HG02943 (cell line): Measurements from ENCODE around the gene STK25.

Source experiments
- ATAC-seq: cut with Tn5 transposase; IDR thresholded peaks from one replicate; pipeline ENCODE4 v1.9.1; 2021; ENCODE audit warnings: mild to moderate bottlenecking, low read depth, moderate library complexity; ENCODE audit not compliant: unreplicated experiment

Gene STK25

DNA sequence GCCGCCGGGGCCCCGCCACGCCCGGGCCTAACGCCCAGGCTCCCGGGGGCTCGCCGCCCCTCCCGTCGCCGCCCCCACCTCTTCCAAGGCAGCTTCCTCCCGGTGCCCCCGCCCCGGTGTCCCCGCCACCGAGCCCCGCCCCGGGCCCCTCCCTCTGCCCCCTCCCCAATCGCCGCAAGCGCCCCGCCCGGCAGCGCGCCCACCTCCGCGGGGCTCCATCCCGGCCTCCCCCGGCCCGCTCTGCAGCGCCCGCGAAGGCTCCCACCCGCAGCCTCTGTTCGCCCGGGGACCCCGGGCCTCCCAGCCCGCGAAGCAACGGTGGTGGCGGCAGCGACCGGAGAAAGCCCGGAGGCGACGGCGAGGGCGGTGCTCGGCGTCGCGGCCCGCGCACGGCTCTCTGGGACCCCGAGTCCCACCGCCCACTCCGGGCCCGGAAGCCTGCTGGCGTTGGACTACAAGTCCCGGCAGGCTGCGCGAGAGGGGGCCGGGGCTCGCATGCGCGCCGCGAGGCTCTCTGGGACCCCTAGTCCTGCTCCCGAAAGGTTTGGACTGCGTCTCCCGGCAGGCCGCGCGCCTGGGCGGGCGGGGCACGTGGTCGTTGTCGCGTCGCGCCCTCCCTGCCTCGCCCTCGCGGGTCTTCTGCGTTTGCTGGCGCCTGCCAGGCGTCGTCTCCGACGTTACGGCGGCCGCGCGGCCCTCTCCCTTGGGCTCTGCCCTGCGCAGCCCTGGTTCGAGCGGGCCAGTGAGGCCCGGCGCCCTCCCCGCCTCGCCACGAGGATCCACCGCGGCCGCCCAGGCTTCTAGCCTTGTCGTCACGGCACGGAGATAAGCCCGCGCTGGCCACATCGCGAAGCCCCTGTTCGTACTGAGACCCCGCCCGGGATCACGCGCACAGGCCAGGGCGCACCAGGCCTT lies at the start of gene STK25:
STK25 (minus strand) TSS at position 345 of the 915 bp plus-strand sequence. CDS start 549 bp downstream, outside the sequence.
- peak; percentile 76 for ATAC-seq

DNA sequence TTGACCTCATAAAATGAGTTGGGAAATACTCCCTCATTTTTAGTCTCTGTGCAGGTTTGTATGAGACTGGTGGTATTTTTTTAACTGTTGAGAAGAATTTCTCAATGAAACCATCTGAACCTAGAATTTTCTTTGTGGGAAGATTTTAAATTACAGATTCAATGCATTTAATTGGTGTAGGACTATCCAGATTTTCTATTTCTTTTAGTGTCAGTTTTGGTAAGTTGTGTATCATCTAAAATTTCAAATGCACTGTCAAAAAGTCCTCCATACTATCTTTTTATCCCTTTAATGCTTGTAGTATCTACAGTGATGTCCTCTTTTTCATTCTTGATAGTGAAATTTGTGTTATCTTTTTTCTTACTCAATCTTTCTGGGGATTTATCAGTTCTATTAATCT lies 48.4 kb upstream of the STK25 start:
- no peak for ATAC-seq

DNA sequence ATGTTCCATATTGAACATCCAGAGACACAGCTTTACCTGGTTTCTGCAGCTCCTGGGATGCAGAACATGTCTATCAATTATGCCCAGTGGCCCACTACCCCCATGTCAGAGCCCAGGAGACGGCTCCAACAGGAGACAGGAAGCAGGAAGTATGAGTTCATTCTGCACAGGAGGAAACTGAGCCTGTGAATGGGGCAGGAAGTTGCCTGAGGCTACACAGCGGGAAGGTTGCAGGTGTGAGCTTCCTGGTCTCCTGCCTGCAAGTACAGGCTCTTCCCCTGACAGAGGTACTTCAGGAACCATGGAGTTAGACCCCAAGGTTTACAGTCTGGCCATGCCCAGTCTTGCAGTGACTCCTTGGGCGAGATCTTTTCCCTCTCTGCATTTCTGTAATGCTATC lies 47.3 kb upstream of the STK25 start:
- ATAC-seq: no peak

DNA sequence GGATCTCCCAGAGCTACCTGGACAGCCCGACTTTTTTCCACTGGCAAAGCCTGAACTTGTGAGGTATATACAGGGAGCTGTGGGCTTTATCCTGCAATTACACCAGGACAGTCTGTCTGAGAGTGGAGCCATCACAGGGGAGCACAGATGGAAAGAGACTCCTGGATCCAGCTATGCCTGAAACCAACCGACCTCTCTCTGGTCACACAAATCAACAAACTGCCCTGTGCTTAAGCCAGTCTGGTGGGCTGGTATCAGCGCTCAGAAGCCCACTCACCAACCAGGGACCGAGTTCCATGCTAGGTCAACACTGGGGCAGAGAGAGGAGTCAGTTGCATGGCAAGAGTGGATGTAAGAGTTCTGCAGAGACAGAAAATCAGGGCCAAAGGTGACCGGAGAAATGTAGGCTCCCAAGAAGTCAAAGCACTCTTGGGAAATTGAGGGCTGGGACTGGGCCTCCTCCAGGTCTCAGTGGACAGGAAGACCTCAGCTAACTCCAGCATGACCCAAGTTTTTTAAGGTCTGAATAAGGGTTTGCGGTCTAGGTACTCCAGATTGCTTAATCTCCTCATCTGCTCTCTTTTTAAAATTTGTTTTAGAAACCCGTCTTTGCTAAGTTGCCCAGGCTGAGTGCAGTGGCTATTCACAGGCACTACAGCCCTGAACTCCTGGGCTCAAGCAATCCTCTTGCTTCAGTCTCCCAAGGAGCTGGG lies 46.4 kb upstream of the STK25 start:
- ATAC-seq: no peak

DNA sequence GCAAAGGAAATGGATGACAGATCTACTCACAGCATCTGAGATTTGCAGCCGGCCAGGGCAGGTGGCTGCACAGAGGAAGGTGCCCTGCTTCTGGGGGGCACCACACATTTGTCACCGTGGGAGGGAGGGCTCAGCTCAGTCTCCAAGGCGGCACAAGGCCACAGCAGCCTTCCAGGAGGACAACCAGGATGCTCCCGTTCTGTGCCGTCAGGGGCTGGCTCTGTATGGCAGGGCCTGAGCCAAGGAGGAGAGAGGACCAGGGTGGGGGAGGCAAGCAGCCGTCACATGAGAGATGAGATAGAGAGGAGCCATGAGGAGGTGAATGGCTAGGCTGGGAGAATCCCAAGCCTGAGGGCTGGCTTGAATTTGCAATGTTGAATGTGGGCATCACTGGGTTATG lies 45.6 kb upstream of the STK25 start:
- no peak for ATAC-seq

DNA sequence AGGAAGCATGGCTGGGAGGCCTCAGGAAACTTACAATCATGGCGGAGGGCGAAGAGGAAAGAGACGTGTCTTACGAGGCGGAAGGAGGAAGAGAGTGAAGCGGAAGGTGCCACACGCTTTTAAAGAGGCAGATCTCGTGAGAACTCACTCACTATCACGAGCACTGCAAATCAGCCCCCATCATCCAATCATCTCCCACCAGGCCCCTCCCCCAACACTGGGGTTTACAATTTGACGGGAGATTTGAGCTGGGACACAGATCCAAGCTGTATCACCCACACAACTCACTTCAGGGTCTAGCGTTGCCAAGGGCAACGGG lies 45.1 kb upstream of the STK25 start:
- ATAC-seq: no peak

DNA sequence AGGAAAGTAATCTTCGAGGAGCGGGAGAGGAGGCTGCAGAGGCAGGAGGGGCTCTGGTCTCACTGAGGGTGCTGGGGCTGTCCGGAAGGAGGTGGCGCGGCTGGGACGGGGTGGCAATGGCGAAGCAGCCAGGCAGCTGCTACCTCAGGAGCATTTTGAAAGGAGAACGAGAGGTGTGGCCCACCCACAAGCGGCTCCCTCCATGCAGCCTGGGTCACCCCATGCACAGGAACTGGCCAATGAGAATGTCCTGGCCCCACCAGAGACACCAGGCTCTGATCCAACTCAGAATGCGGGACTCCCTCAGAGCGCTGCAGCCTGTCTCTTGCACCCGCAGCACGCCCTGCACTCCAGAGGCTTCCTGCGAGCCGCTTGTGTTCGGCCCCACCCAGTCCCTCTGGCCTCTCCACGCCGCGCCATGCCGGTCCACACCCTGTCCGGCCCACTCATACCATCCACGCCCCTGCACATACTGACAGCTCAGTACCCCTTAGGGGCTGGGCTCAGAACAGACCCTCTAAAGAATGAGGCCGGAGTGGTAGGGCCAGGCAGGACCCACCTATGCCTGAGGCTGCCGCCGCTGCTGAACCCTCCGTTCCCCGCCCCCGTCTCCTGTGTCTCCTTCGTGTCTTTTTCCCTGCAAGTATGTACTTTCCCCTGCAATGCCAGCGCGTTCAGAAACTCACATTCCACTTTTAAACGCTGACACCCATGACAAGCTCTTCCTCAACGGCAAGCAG lies 43.8 kb upstream of the STK25 start:
- no peak for ATAC-seq

DNA sequence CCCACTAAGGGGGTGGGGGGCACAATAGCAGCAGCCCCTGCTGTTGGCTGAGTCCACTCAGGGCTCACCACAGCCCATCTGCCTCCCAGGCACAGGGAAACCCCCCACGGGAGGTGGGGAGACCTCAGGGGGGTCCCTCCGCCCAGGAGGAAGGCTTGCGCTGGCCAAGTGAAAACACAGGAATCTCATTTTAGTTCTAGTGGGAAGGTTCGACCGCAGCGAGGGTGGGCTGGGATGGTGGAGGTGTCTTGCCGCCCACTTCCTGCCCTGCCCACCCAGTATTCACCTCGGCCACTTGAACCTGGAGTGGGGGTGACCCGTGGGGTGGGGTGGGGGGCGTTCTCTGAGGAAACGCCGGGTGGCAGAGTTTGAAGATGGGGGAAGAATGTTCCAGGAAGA lies 43.2 kb upstream of the STK25 start:
- no peak for ATAC-seq

DNA sequence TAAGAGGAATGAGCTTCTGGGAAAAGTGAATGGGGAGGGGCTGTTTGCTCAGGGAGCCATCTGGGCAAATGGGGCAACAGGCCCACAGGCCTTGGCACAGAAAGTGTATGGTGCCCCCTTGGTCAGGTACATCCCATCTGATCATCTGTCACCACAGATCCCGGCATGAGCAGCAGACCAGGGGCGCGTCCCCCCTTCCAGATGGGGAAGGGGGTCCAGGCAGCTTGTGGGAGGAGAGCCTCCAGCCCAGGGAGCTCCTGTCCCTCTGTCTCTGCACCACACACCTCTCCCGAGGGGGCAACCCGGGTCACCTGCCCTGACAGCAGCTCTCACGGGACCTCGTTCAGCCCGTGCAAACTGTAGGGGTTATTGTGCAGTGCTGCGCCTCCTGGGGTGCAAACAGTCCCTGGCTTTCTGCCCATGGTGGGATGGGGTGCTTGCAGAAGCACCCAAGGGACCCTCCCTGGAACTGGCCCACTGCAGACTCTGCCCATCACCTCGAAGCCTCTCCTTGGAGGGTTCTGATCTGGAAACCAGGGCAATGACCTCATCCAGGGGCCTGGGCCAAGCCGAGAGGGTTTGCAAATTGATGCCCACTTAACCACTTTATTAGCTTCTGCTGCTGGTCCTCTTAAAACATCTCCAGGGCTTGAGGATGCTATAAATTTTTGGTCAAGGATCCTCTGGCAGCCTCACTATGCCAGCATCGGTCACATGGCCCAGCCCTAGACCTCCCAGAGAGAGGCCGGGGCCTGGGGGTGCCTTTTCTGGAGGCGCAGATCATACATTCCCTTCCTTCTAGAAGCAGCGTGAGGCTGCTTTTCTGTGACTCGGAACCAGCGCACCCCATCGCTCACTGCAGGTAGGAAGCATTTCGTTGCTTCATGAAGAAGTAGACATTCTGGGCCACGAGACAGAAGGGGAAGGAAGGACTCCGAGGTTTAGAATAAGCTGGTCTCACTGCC lies 42.5 kb upstream of the STK25 start:
- no peak for ATAC-seq

DNA sequence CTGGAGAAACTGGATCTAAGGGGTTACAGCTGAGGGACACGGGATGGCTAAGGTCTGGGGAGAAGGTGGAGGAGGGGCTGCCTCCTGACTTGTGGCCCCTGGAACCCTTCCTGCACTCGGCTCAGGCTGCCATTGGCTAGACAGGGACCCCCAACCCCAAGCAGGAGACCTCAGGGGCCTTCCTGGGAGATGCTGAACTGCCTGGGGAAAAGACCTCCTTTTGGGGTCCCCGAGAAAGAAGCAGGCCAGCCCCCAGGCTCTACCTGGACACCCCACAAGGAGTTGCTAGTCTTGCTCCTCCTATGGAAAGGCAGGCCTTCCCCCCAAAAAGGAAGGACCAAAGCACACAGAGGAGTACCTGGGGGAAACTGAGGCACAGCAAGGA lies 40.1 kb upstream of the STK25 start:
- ATAC-seq: no peak

DNA sequence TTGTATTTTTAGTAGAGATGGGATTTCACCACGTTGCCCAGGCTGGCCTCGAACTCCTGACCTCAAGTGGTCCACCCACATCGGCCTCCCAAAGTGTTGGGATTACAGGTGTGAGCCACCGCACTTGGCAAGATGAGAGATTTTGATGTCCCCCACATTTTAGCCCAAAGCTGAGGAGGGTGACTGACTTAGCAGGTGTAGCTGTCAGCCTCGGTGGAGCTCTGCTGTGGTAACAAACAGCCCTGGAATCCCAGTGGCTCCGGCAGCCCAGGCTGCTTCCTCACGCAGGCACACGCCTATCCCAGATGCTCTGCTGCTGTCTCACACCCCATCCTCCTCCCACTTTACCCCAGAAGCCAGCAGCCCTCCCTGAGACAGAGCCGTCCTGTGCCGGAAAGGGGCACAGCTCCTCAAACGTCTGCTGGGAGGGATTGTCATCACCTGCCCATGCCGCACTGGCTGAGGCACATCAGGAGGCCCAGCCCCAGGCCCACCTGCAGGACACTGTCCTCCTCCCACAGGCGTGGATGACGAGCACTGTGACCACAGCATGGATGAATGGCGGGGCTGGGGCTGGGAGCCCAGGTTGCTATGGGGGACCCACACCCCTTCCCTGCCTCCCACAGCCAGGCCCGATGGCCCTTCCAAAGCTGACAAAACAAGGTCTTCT lies 39.5 kb upstream of the STK25 start:
- no peak for ATAC-seq

DNA sequence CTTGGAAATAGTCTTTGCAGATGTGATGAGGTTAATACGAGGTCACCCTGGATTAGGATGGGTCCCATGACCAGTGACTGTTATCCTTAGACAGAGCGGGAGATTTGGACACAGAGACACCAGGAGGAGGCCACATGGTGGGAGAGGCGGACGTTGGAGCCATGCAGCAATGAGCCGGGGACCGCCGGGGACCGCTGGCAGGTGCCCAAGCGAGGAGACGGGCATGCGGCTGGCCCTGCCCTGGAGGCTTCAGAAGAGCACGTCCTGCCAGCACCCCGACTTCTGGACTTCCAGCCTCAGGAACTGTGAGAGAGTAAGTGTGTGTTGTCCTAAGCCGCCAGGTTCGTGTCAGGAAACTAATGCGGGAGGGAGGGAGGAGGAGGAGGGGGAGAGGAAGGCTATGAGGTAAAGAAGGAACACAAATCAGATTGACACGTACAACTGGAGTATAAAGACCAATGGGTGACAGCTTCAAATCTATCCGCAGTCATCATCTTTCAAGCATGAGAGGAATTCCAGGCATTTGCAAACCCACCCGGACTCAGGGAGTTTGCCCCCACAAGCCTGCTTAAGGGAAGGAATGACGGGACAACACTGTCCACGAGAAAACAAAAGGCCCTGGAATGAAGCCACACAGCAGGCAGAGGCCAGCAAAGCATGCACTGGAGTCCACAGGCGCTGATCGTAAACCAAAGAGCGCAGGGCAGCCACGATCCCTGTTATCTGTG lies 38.6 kb upstream of the STK25 start:
- no peak for ATAC-seq

DNA sequence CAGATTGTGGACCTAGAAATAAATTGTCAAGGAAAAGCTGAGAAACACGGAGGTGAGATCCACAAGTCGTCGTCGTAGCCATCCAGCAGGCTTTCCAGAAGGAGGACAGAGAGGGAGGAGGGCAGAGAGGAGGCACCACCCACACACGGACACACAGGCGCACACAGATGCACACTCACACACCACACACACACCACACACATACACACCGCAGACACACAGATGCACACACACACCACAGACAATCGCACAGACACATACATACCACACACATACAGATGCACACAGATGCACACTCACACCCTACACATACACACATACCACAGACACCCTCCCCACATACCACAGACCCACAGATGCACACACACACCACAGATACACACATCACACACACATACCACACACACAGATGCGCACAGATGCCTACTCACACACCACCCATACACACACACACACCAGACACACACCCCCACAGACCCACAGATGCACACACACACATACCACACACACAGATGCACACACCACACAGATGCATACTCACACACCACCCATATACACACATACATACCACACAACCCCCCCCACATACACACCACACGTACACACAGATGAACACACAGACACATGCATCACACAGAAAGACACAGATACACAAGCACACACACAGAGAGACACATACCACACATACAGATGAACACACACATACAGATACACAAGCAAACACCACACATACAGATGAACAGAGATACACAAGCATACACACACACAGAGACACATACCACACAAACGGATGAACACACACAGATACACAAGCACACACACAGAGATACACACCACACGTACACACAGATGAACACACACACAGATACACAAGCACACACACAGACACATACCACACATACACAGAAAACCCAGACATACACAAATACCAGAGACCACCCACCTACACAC lies 37.4 kb upstream of the STK25 start:
- ATAC-seq: no peak

DNA sequence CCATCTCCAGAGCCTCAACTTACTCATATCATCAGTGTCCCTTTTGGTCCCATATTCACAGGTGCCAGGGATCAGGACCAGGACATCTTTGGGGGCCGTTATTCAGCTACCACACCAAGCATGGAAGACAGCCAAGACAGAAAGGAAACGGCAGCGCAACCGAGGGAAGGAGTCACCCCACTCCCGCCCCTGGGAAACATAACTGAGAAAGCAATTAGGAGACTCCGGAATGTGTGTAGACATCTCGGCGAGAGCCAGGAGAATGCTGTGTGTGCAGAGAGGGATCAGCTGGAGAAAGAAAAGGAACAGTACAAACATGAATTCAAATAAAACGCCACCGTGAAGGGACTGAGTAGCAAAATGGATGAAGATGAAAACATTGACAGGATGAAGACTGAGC lies 36.7 kb upstream of the STK25 start:
- no peak for ATAC-seq

DNA sequence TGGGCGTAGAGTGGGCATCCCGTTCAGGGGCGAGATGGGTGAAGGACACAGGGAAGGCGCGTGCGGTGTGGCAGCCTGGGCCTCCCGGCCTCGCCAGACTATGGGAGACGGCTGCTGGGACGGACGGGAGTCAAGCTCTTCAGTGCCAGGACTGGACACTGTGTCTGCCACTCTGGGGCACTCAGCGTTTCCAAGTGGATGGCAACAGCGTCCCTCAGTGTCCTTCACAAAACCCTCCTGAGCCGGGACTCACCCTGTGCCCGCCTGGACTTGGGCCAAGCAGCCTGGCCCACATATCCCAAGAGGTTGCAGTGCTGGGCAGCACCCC lies 33.9 kb upstream of the STK25 start:
- ATAC-seq: no peak

DNA sequence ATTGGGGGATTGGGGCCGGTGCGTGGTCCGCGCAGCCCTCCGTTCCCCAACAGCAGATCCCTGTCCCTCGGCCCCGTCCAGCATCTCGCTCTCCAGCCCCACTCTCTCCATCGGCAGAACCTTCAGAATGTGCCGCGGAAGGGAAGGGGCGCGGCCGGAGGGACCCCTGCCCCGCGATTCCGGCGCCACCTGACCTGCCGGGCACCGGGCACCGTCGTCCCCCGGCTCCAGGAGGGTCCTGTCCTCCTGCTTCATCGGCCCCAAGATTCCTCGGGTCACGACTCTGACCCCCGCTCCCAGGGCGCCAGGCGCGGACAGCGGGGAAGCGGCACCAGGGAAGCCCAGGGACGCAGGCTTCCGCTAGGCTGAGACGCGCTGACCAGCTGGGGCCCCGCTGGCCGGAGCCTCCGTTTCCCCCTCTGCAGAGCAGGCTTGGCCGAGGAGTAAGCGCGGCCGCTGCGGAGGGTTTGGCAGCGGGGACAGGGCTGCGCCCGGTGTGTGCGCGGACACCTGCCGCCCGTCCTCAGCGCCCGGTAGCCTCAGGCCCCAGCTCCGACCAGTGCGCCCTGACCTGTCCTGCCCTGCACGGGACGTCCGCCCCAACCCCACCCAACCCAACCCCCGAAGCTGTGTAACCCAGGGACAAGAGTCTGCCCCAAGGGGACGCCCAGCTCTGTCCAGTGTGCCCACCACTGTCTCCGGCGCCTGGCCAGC lies 33.3 kb upstream of the STK25 start:
- no peak for ATAC-seq

DNA sequence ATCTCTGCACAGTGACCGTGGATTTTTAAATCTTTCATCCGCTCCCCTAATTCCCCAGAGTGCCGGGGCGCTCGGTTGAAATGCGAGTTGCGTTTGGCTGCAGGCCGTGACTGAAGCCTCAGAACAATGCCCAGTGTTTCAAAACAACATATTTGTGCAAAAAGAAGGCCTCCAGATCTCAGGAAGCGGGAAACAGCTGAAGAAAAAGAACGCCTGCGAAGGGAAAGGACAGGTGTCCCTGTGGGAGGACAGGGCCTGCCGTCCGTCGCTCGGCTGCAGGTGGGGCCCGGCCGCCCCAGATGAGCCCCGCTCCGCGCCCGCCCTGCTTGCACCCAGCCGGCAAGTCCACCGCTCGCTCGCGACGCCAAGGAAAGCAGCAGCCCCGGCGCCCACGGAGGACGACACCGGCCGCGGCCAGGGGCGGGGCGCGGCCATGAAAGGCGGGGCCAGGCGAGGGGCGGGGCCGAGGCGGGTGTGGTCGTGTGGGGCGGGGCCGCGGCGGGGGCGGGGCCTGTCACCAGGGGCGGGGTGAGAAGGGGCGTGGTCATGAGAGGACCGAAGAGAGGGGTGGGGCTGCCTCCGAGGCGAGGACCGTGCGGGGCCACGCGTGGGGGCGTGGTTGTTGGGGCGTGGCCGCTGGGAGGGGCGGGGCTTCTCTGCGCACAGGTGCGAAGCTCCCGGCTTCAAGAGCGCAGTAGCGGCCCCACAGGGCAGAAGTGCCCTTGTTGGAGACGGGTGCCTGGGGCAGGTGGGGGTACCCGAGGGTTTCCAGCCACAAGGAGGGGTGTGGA lies 32.6 kb upstream of the STK25 start:
- ATAC-seq: no peak
